Posterior vena cava (tissue), 2 donors: ENCODE data around the gene RERG. TPM values are rescaled to one million over a fixed set of nuclear protein-coding genes. Genes with fewer than 3 reads are reported as not detected.

Source experiments
- DNase-seq: peaks from one replicate; pipeline ENCODE4 v3.0.0-alpha.2; 2020; ENCODE audit warnings: low spot score
- intact Hi-C, 2 donors: fragments of 100-400 bp; cut with DNase I; formaldehyde crosslinking; loops; one replicate each; pipeline versions ENCODE4 v1.14.1 to v1.14.2; 2022 to 2023
- total RNA-seq, 2 donors: library from RNA; stranded (reverse); fragmentation: NEBNext Ultra II Directional; extraction: Animal tissue kit (Norgen Biotek cat#: 25700); gene quantifications; one replicate each; pipeline ENCODE4 v1.2.1, GENCODE V29; 2021
- donor health status: DM: yes; HTN: yes; CAD: no.
- donor health status: DM: yes; HTN: yes; CAD: no.

RERG gene
- total RNA-seq, 2 donors from 2014 or later: 98.8 to 107 TPM

DNA sequence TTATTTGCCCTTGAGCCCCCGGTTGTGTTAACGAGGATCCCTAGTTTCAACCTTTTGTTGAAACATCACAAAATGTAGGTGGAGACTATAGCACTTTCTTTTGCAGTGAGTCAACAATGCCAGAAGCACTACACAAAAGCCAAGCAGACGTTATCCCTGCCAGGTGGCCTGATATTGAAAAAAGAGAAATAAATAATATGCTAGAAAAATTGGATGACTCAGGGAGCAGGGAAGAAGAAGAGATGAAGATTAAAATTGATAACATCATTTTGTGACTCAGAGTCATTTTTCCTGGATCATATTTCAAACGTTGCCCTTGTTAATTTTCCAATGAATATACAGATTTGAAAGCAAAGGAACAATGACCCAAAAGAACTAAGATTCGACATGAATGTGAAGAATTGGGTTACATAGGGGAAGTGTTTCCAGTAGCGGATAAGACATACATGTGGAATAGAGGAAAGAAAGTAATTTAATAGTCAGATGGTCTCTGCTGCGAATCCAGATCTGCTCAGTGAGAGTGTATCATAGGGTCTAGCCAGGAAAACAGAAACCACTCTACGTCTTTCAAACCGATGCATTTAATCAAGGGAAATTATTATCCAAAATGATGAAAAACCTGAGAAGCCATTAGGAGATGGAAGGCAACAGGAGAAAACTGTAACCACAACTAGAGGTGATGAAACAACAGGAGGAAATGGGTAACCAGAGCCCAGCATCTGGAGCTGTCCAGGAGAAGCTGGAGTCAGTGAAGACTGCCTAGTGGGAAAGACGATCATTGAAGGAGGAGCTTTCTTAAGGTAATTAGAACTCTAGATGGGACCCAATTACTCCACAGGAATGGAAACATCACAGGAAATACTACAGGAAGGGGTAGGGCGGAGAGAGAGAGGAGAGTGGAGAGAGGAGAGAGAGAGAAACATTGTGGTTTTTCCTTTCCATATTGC, 57.9 kb downstream of the RERG start:
- DNase-seq: no peak
- intact Hi-C loops: loop anchor here (5.0 to 10.0 kb wide), 2 partner anchors 39 to 51 kb away; no protein-coding TSS in a partner anchor

DNA sequence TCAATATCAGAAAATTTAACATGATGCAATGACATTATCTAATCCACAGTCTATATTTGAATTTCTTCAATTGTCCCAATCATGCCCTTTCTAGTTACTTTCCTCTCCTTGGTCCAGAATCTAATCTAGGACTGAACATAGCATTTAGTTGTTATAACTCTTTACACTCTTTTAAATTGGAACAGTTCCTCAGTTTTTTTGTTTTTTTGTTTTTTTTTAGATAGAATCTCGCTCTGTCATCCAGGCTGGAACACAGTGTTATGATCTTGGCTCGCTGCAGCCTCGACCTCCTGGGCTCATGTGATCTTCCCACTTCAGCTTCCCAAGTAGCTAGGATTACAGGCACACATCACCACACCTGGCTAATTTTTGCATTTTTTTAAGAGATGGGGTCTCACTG, 63.1 kb downstream of the RERG start:
- intact Hi-C loops: no loop called here
- no peak for DNase-seq

DNA sequence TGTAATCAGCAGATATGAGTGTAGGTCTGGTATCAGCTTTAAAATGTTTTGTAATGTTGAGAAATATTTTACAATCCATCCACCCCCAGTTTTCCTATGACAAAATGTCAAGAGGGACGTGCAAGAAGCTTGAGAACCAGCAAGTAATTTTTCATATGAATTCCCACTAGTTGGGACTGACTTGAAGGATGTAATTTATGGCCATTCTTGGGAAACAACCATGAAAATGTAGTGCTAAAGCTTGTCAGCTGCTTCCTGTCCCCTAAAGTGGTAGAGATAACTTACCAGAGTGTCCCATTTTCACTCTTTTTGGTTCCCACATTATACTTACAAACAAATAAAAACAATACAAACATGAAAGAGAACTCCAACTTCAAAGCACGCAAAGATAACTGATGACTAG, 63.9 kb downstream of the RERG start:
- intact Hi-C loops: no loop called here
- no peak for DNase-seq

DNA sequence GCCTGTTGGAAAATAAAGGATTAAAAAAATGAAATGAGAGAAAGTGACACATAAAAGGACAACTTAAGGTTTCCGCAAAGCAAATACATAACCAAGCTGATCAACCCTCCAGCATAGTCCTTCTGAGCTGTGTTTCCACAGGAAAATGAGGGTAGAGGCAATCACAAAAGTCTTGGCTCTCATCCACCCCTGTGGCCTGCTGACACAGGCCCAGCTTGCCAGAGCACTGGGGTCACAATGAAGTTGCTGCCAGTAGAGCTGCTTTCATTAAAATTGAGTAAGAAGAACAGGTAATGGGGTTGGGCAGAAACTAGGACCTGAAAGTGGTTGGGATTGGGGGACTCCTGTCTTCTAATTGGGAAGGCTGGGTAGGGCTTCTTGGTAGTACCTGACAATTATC, 65.9 kb downstream of the RERG start:
- DNase-seq: no peak
- intact Hi-C loops: no loop called here

DNA sequence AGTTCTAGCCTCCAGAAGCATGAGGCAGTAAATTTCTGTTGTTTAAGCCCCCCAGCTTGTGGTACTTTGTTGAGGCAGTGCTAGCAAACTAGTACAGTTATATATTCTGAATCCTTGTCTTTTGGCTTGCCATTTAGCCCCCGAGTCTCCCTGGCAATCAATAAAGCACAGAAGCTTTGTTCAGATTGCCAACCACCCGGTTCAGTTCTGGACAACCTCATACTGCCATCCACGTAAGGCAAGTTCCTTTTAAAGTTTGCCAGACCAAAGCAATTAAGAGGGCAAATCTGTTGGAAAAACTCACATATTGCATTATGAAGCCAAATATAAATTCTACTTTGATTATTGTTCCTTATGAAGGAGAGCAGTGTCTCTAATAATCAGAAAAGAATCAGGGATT, 67.1 kb downstream of the RERG start:
- intact Hi-C loops: loop anchor here in 1 of 2 donors (5.0 kb wide), 1 partner anchor 68 kb away; the partner anchor contains the start of gene RERG
- DNase-seq: no peak

DNA sequence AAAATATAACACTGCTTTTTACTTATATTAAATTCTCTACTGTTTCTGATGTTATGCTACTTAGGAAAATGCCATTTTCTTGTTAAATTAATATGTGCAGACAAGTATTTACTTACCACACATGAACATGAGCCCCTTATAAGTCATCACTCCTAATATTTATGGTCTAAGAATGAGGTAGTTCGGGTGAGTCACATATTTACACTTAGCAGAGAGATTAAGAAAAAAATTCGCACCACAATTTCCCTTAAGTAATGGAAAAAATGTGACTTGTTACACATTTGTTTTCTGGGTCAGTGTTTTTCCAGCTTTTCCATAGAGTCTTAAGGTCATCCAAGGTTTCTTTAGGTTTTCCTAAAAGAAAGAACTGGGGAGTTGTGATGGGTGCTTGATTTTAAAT, 68.3 kb downstream of the RERG start:
- intact Hi-C loops: loop anchor here in 1 of 2 donors (5.0 kb wide), 1 partner anchor 69 kb away; the partner anchor contains the start of gene RERG
- no peak for DNase-seq

DNA sequence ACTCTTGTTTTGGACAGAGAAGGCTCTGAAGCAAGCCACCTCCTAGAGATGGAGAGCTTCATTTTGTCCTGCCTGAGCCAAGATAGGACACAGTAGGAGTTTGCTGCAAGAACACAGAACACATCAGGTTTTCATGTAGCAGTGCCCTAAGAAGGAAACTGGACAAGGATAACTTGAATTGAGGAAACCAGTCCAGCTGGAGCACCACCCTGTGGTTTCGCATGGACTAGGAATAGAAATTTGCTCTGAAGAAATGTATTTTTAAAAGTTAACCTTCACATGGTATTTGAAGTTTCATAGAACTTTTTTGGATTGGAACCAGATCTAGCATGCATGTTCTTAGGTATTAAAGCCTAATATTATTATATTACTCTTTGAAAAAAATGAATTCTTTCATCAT, 68.8 kb downstream of the RERG start:
- DNase-seq: no peak
- intact Hi-C loops: loop anchor here in 1 of 2 donors (5.0 kb wide), 1 partner anchor 70 kb away; the partner anchor contains the start of gene RERG

DNA sequence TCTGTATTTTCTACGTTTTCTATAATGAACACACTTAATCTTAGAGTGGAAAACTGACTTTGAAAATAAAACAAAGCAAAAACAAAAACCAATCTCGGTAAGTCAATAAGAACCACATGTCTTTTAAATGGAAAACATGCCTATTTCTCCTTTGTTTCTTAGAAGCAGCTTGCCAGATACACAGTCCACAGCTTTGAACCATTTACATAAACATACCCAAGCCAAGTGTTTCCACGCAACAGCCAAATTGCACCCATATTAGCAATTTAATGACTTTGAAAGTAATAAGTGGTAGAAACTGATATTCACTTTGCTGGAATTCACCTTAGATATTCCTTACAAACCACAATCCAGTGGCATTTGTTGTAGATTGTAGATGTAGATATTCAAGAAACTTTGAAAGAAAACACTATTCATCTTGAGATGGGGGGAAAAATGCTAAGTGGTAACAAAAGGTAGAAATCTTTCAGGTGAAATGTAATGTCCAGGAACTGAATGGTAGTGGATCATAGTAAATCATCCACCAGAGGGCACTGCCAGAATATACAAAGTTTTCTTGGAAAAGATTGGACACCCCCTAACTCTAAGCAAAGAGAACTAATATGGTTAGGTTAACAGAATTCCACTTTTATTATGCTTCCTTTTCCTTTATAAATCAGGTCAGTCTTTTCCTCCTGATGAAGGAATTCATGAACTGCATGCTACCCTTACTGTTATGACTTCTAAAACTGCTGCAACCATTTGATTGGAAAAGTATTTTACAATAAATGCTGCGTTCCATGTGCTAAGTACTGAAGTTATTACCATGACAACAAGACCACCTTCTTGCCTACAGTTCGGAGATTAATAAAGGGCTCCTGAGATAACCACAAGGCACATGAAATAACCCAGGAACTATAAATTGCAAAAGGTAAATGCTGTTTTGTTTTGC, 69.8 kb downstream of the RERG start:
- DNase-seq: no peak
- intact Hi-C loops: loop anchor here in 1 of 2 donors (5.0 kb wide), 1 partner anchor 71 kb away; the partner anchor contains the start of gene RERG

DNA sequence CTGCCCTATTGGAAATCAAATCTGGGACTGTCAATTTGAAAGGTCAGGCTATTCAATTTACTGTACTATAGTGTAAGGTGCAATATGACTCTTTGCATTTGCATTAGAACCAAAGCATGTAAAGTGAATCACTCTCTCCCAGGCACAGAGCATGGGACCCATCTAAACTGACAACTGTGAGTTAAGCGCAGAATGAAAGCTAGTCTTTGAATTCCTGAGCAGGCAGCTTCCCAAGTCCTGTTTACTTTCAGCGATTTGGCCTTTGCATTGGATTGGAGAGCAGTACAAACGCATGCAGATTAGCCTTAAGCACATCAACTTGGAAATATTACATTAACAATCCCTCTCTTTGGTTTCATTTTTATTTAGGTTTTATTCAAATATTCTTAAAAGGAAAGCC, 74.6 kb downstream of the RERG start:
- no peak for DNase-seq
- intact Hi-C loops: no loop called here

DNA sequence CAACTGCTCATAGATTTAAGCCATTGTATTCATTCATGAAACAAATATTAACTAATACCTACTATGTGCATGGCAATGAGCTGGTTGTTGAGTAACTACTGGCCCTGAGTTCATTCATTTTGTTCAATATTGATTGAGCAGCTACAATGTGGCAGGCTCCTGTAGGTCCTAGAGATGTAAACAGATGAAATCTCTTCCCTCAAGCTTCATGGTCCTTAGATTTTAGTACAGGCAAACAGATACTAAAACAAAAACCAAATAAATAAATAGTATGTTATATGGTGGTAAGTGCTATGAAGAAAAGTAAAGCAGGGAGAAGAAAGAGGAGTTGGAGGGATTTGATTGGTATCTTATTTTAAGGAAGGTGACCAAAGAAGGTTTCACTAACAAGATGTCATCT, 77.8 kb downstream of the RERG start:
- intact Hi-C loops: no loop called here
- no peak for DNase-seq

DNA sequence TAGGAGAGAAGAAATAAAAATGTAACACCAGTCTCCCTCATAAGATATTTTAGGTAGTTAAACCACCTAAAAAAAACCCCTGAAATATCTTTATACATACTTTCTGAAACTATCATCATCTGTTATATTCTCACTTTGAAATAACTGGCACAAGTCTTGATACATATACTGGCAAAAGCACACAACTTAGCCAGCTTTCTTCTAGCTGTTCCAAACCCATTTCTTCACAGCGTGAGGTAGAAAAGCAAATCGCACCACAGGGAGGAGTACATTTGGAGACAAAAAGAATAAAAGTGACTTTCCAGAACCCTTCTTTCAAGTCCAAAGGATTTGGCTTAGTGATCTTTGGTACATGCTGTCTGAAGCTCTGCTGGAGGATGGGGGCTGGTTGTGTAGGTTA, 78.5 kb downstream of the RERG start:
- intact Hi-C loops: no loop called here
- no peak for DNase-seq

DNA sequence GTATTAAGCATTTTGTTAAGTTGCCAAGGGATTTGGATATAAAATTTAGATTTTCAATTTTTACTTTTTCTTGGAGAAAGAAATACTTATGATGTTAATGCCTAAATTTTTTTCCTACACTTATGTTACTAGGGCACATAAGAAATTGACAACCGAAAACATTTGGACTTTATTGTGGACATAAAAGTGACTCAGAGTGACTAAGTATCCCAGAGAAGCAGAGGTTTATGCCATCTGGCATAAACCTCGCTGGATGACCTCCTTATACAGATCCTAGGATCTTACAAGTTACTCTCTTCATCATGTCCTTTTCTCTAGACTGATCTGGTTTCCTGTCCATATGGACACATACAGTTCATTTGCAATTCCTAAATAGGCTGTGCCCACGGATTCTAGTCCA, 89.8 kb downstream of the RERG start:
- intact Hi-C loops: no loop called here

DNA sequence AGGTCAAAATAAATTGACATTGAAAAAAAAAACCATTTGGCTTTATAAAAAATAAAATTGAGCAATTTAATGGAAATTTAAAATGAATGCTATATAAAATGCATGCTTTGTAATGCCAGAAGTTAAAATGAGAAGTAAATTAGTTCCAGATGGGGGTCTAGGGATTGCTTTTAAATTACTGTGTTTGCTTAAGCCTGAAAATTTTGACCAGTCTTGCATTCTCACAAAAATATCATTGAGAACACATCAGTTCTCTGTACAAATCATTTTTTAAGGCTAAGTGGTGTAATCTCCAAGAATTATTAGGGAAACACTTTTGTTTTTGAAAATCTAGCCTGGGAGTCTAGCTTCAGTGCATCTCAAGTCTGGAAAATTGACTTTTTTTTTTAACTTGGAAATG, 90.7 kb downstream of the RERG start:
- intact Hi-C loops: no loop called here
- DNase-seq: no peak

More for the DNA sequence above, 89.8 kb downstream of the RERG start:
- DNase-seq: no peak

DNA sequence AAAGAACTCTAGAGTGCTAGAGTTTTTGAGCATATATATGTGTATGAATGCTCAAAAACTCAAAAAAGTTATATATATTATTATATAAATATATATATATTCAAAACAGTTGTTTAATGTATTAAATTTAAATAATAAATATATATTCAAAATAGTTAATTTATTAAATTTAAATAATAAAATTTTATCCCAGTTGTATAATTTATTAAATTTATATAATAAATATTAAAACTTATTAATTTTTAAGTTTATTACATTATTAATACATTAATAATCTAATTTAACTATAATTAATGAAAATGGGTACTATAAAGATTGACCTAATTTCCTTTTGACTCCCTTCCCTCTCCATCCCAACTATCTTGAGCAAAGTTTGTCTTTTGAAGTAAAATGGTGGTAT, 97.8 kb downstream of the RERG start:
- intact Hi-C loops: no loop called here

DNA sequence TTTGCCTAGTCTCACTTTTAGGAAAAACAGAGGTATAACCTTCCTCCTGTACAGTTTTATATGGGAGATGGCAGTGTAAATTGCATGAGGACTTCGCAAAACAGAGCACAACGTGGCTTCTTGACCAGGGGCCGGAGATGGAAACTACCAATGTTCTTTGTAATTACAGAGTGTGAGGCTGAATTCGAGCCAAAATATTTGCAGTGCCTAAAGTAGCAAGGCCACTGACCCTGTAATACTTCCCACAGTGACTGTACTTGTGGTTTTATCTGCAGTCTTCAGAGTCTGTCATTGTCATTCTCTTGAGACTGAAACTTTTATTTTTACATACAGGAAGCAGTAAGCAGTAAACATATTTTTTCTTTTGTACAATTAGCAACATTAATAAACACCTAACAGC, 98.9 kb downstream of the RERG start:
- no peak for DNase-seq
- intact Hi-C loops: no loop called here

More for the DNA sequence above, 97.8 kb downstream of the RERG start:
- no peak for DNase-seq

DNA sequence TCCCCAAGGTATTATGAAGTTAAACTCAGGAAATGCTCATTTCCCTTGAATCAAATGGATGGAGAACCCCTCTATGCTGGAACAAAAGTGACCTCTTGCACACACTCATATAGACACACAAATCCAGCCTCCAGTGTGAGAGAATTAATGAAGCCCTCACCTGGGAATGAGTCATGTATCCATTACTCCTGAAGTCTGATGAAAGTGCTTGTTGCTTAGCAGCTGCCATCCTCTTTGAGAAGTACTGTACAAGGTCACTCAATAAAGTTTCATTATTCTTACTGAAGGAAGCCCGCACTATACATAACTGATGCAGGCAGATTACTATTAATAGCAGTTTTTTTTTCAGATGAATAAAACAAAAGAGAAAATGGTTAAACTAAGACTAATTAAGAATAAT, 102.3 kb downstream of the RERG start:
- DNase-seq: no peak
- intact Hi-C loops: no loop called here

DNA sequence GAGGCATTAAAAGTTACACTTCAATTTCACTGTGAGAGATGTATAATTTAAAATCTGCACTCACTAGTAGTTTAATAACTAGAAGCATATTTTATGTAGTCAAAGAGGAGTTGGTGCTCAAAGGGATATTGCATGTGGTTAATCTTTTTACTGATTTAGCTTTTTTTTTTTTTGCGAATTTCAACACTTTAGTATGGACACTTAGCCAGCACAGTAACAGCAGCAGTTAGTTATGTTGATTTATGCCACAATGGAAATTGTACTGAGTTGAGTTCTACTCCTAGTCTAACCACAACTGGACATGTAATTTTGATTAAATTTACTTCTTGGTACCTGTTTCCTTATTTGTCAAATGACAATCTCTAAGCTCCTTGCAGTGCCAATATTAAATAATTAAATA, 104.2 kb downstream of the RERG start:
- intact Hi-C loops: no loop called here
- no peak for DNase-seq

DNA sequence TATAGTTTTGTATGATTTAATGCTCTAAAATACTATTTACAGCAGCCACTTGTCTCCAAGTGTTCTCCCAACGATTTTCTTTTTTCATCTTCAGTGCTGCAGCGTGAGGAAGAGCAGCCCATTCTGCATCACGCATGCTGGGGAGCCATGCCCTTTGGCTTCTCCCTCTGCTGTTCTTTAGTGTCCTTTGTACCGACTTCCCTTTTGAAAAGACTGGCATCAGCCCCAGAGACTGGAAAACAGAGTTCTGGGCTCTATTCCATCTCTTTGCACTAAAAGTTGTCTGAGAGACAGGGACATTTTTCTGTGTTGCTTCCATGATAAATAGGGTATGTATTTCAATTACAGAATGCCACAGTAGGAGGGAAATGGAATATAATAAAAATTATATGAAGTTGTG, 105.1 kb downstream of the RERG start:
- DNase-seq: no peak
- intact Hi-C loops: no loop called here

DNA sequence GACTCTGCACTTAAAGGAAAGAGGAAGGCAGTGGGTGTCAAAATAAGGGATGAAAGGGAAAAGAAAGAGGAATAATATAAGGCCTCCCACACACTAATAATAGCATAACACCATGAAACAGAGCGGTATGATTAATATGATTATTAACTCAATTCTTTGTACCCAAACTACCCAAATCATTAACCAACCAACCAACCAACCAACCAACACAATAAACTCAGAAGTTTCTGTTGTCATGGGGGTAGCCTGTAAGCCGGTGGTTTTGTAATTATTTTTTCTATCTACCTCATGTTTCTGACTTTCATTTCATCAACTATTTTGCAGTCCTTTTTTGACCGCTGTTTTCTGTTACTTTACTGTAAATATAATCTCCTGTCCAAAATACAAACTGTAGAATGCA, 105.8 kb downstream of the RERG start:
- no peak for DNase-seq
- intact Hi-C loops: no loop called here

DNA sequence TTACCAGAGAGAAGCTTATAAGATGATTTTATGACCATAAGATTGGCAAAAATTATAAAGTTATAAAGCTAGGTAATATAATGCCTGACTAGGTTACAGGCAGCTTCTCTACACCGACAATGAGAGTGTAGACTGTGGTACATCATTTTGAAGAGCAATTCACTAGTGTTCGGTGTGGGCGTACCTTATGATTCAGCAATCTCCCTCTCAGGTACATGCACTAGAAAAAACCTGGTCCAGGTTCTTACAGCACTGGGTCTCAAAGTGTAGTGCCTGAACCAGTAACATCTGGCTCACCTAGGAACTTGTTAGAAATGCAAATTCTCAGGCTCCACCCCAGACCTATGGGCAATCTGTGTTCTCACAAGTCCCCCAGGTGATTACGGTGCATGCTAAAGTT, 106.7 kb downstream of the RERG start:
- DNase-seq: no peak
- intact Hi-C loops: no loop called here
